Cardiac muscle cell (in vitro differentiated cells and primary cell): ENCODE results near the gene PRLH. TPM values are rescaled to one million over a fixed set of nuclear protein-coding genes. Genes with fewer than 3 reads are reported as not detected.

Experiments used
- DNase-seq, 2 donors: peaks; one replicate each; pipeline versions ENCODE4 v3.0.0 to v3.0.0-alpha.2; 2010 to 2017; ENCODE audit warnings: low read depth in 1 of 2, low spot score in 1 of 2
- H3K27ac ChIP-seq: fragments of 200-600 bp; sonication (generic); 2 replicates; pipeline ENCODE4 v1.5.1; 2016
- H3K27me3 ChIP-seq: fragments of 200-600 bp; sonication (generic); 2 replicates; pipeline ENCODE4 v1.6.0; 2016; ENCODE audit warnings: control low read depth
- H3K36me3 ChIP-seq: fragments of 200-600 bp; sonication (generic); 2 replicates; pipeline ENCODE4 v1.5.1; 2016; ENCODE audit warnings: control low read depth
- H3K4me1 ChIP-seq: fragments of 200-600 bp; sonication (generic); 2 replicates; pipeline ENCODE4 v1.8.1; 2017; ENCODE audit warnings: low read depth, mild to moderate bottlenecking, mixed run types
- H3K4me3 ChIP-seq: fragments of 200-600 bp; sonication (generic); 2 replicates; pipeline ENCODE4 v1.5.1; 2016; ENCODE audit warnings: mild to moderate bottlenecking
- H3K9me3 ChIP-seq: fragments of 200-600 bp; sonication (generic); 2 replicates; pipeline ENCODE4 v1.5.1; 2017; ENCODE audit warnings: low read depth, mild to moderate bottlenecking, control low read depth
- CTCF ChIP-seq: IDR thresholded peaks from 2 replicates; pipeline ENCODE4 v1.5.1; 2012; ENCODE audit warnings: low read depth, mild to moderate bottlenecking, low read length
- polyA plus RNA-seq: library from polyadenylated mRNA; unstranded; fragments of >200 nt; fragmentation: Nextera tagmentation; extraction: Ambion mirVana; gene quantifications from 2 replicates; pipeline ENCODE4 v1.2.1, GENCODE V29; 2016
- total RNA-seq: library from RNA; depleted of rRNA; stranded (reverse); fragments of >200 nt; gene quantifications from 2 replicates; pipeline ENCODE4 v1.2.3, GENCODE V29; 2016

PRLH gene
- total RNA-seq, result not detected in 2 replicates
- not detected in 2 replicates for polyA plus RNA-seq

- no peak for DNase-seq
- Histone ChIP-seq H3K27ac (no peak within 1 kb of the TSS), H3K4me1 (no peaks in the 10 kb centered on the region), H3K9me3 (no peaks in the 10 kb centered on the region), H3K4me3 (no peak within 1 kb of the TSS), H3K36me3 (no peaks in the 10 kb centered on the region), H3K27me3 (no peaks in the 10 kb centered on the region)
- no peak for TF ChIP-seq CTCF
Observed at GRCh38 chr2:237566401-237567235, at the start of gene PRLH. TSS of gene PRLH (plus strand) at chr2:237566574. CDS start at chr2:237566574, 0 bp downstream.

- Histone ChIP-seq H3K9me3 (no peaks in the 10 kb centered on the region), H3K4me1 (peaks cover 34% of the 10 kb centered on the region), H3K36me3 (no peaks in the 10 kb centered on the region), H3K4me3 (no peak overlapping the region), H3K27ac (no peak overlapping the region), H3K27me3 (no peaks in the 10 kb centered on the region)
- DNase-seq, result no peak
- no peak for TF ChIP-seq CTCF
Observed at GRCh38 chr2:237517163-237517562, 49.2 kb upstream of the PRLH start.

GRCh38 chr2:237517990-237518389 is 48.4 kb upstream of the PRLH start:
- no peaks in the 10 kb centered on the region for H3K27me3 ChIP-seq
- peaks cover 32% of the 10 kb centered on the region for H3K4me1 ChIP-seq
- H3K27ac ChIP-seq, result no peak overlapping the region
- H3K9me3 ChIP-seq, result no peaks in the 10 kb centered on the region
- DNase-seq, result no peak
- H3K4me3 ChIP-seq, result no peak overlapping the region
- no peak for TF ChIP-seq CTCF
- H3K36me3 ChIP-seq, result no peaks in the 10 kb centered on the region

GRCh38 chr2:237519506-237520245 is 46.7 kb upstream of the PRLH start:
- Histone ChIP-seq H3K27ac (no peak overlapping the region), H3K4me1 (peaks cover 16% of the 10 kb centered on the region), H3K4me3 (no peak overlapping the region), H3K27me3 (no peaks in the 10 kb centered on the region), H3K36me3 (no peaks in the 10 kb centered on the region), H3K9me3 (no peaks in the 10 kb centered on the region)
- no peak for DNase-seq
- no peak for TF ChIP-seq CTCF

- Histone ChIP-seq H3K27me3 (no peaks in the 10 kb centered on the region), H3K36me3 (no peaks in the 10 kb centered on the region), H3K27ac (no peak overlapping the region), H3K4me1 (peaks cover 10% of the 10 kb centered on the region), H3K9me3 (no peaks in the 10 kb centered on the region), H3K4me3 (no peak overlapping the region)
- TF ChIP-seq CTCF, result no peak
- DNase-seq, result no peak
Observed at GRCh38 chr2:237520290-237520689, 46.1 kb upstream of the PRLH start.
